ENCODE results near the gene AKIRIN2.

- TF ChIP-seq, protein P1, sequence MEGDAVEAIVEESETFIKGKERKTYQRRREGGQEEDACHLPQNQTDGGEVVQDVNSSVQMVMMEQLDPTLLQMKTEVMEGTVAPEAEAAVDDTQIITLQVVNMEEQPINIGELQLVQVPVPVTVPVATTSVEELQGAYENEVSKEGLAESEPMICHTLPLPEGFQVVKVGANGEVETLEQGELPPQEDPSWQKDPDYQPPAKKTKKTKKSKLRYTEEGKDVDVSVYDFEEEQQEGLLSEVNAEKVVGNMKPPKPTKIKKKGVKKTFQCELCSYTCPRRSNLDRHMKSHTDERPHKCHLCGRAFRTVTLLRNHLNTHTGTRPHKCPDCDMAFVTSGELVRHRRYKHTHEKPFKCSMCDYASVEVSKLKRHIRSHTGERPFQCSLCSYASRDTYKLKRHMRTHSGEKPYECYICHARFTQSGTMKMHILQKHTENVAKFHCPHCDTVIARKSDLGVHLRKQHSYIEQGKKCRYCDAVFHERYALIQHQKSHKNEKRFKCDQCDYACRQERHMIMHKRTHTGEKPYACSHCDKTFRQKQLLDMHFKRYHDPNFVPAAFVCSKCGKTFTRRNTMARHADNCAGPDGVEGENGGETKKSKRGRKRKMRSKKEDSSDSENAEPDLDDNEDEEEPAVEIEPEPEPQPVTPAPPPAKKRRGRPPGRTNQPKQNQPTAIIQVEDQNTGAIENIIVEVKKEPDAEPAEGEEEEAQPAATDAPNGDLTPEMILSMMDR (optimal IDR thresholded peaks at IDR 0.05 in 1 of 3, IDR thresholded peaks at IDR 0.05 in 1 of 3, conservative IDR thresholded peaks at IDR 0.05 in 1 of 3; ENCODE audit: extremely low read depth in 1 of 3, insufficient read depth in 2 of 3, low read length in 3 of 3), result no peak
- no peak for TF ChIP-seq EZH2 (IDR thresholded peaks at IDR 0.05; ENCODE audit: low read length)
Measured at GRCh38 chr6:87731080-87731479, 29.0 kb upstream of the AKIRIN2 start.

Measured in keratinocyte (primary cell).